GM15510 (cell line): ENCODE results near the gene LPCAT1.

ENCODE experiments used
- POLR2A ChIP-seq: IDR thresholded peaks from 3 replicates; pipeline ENCODE4 v1.6.1; 2011; ENCODE audit warnings: borderline replicate concordance; ENCODE audit not compliant: insufficient read length; ENCODE audit errors: extremely low read depth

The LPCAT1 gene

GRCh38 chr5:1557114-1557873 is 33.5 kb upstream of the LPCAT1 start:
- TF ChIP-seq POLR2A = no peak

GRCh38 chr5:1555808-1556731 is 32.3 kb upstream of the LPCAT1 start:
- no peak for TF ChIP-seq POLR2A

GRCh38 chr5:1555011-1555807 is 31.4 kb upstream of the LPCAT1 start:
- no peak for TF ChIP-seq POLR2A

DNA sequence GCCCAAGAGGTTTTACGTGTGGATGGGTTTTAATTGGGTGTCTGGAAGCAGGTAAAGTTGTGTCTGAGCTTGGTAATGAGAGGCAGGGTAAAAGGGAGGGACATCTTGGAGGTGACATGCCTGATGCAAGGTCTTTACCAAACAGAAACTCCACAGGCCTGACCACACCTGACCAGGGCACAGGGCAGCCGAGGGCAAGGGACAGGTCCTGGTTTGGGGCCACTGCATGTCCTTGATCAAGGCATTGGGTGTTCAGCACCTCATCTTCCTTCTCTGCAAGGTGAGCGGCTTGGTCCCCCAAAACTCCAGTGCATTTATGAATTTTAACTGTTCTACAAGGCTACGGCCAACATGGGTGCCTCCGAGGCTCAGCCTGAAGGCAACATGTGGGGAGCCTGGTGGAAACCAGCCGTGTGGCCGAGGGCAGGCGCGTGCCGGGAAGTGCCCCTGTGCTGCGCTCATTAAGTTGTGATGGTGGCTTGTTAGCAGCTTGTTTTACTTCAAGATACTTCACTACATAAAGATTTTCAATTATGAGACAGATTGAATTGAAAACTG is 30.7 kb upstream of the LPCAT1 start:
- TF ChIP-seq POLR2A = no peak

DNA sequence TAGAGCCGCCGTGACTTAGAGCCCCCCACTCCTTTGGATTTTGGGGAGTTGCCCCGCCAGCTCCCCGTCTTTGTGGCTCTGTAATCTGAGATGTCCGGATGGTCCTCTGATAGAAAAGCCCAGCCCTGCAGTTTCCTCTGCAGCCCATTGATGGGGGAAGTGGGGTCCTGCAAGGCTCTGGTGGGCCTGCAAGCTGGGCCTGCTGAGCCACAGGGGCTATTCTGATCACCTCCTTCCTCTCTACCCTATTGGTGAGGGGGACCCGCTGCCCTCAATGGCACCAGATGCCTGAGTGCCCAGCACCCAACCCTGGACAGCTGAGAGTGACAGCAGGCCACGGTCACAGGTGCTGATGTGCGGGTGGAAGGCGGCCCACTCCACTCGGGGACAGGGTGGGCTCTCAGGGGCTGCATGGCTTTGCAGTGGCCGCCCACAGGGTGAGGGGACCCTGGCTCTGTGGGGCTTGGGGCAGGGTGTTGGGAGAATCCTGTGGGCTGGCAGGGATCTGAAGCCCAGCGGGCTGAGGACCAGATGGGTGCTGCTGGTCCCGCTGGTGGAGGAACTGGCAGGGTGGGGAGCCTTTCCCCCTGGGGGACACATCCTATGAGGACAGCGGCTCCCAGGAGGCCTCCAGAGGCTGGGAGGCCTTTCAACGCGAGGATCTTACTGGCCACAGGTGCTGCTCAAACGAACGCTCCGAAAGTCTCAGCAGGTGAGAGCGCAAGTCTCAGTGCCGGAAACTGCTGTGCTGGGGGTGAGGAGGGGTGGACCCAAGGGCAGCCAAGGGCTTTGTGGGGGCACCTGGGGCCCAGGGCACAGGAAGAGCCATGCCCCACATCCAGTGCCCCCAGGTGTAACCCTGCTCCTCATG is 30.0 kb upstream of the LPCAT1 start:
- TF ChIP-seq POLR2A = no peak

- TF ChIP-seq POLR2A = no peak
Observed at GRCh38 chr5:1552521-1553255, 28.9 kb upstream of the LPCAT1 start.

DNA sequence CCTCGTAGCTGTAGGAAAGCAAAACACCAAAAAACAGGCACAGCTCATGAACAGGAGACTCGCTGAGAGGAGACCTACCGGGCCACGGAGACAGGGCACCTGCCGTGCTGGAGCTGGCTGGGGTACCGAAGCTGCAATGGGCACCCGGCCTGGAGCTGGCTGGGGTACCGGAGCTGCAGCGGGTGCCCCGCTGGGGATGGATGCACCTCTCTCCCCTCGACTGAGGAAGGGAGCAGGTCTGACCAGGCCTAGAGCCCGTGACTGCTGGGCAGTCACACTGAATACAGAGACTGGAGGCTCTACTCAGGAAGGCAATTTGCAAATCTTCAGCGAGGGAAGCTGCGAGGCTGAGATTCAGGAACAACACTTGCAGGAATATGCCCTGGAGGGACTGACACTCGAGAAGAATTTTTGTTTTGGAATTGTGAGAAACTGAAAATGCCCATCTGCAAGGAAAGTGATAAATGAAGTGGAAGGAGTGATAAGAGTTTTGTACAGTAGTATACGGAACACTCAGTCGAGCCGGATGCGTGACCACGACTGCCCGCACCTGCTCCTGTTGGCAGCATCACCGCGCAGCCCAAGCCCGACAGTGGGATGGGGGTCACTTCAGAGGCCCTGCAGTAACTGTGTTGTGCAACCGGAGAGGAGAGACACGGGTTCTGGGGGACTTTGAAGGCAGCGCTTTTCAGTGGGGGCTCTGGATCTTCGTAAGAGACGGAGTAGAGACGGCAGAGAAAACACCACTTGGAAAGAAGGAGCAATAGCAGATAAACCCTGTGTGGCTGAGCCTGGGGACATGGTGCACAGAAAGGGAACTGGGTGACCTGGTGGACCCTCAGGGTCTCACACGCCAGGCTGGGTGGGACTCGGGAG is 27.9 kb upstream of the LPCAT1 start:
- no peak for TF ChIP-seq POLR2A

DNA sequence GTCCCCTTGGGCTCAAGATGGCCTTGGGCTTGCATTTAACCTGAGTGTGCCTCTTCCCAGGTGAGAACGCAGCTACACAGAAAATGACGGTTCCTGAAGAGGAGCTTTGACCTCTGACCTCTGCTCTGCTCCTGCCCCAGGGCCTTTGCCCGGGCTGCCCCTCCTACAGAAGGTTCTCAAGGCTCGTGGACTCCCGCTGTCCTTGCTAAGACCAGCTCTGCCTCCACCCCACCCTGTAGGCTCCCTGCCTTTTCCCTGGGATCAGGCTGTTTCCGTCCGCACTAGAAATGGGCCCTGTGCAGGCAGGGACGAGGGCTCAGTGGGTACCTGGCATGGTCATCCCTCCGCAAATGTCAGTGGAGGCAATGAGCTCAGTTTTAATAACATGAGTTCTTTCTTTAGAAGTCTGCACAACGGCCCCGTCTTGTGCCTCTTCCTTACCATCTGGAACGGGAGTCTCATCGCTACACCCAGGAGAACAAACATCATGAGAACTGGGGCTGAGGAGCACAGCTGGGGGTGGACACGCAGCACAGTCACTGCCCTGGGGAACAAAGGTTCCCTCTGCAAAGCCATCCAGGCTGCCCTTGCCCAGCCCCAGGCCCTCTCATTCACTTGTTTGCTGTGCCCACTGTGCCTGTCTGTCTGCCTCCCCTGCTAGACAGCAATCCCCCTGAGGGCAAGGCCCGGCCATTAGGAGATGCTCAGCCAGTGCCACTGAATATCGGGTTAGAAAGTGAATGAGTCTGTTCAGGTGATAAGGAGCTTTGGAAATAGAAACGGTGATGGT is 26.7 kb upstream of the LPCAT1 start:
- no peak for TF ChIP-seq POLR2A

DNA sequence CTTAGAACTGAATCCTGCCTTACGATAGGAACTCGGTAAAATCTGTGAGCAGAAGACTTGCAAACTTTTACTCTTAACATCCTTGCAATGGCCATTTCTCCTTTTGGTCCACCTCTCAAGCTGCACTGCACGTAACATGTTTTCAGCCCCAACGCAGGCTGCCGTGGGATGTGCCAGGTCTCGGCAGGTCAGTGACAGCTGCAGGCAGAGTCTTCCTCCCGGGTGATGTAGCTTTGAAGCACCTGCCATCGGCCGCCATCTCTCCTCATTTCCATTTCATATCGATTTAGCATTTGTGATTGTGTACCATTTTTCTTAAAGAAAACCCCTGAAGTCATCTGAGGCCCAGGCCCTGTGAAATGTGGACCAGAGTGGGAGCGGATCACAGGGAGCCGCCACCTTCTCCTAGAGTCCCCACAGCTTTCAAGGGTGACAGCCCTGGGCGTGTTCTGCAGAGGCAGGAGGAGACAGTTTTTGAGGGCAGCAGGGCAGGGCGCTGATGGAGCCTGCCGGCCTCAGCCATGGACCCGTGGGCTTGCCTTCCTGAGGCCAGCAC is 25.8 kb upstream of the LPCAT1 start:
- TF ChIP-seq POLR2A = no peak

- no peak for TF ChIP-seq POLR2A
Observed at GRCh38 chr5:1548702-1549474, 25.1 kb upstream of the LPCAT1 start.
